HG02678 (cell line): ENCODE measurements around the gene TMEM120B.

Source experiments
- ATAC-seq: cut with Tn5 transposase; IDR thresholded peaks from one replicate; pipeline ENCODE4 v1.9.1; 2021; ENCODE audit warnings: mild to moderate bottlenecking, moderate library complexity; ENCODE audit not compliant: unreplicated experiment

The TMEM120B gene

GRCh38 chr12:121812921-121813896 is 100.7 kb downstream of the TMEM120B start:
- no peak for ATAC-seq

GRCh38 chr12:121813951-121814350 is 101.4 kb downstream of the TMEM120B start:
- no peak for ATAC-seq

GRCh38 chr12:121814429-121815119 is 102.0 kb downstream of the TMEM120B start:
- ATAC-seq: no peak

- ATAC-seq: no peak
Measured at GRCh38 chr12:121815263-121815662, 102.7 kb downstream of the TMEM120B start.

GRCh38 chr12:121816925-121817647 is 104.5 kb downstream of the TMEM120B start:
- no peak for ATAC-seq

- no peak for ATAC-seq
Measured at GRCh38 chr12:121817648-121818043, 105.1 kb downstream of the TMEM120B start.

GRCh38 chr12:121819212-121819949 is 106.8 kb downstream of the TMEM120B start:
- ATAC-seq: no peak

- ATAC-seq: no peak
Measured at GRCh38 chr12:121820056-121820455, 107.5 kb downstream of the TMEM120B start.

GRCh38 chr12:121822393-121823100 is 110.0 kb downstream of the TMEM120B start:
- no peak for ATAC-seq

GRCh38 chr12:121823101-121823726 is 110.7 kb downstream of the TMEM120B start:
- ATAC-seq: no peak

GRCh38 chr12:121823727-121824115 is 111.2 kb downstream of the TMEM120B start:
- ATAC-seq: no peak

- no peak for ATAC-seq
Measured at GRCh38 chr12:121825041-121825523, 112.5 kb downstream of the TMEM120B start.

- ATAC-seq: no peak
Measured at GRCh38 chr12:121826318-121827150, 114.0 kb downstream of the TMEM120B start.

GRCh38 chr12:121827351-121828099 is 115.0 kb downstream of the TMEM120B start:
- no peak for ATAC-seq

GRCh38 chr12:121828306-121828705 is 115.8 kb downstream of the TMEM120B start:
- no peak for ATAC-seq

- no peak for ATAC-seq
Measured at GRCh38 chr12:121828826-121829225, 116.3 kb downstream of the TMEM120B start.

GRCh38 chr12:121829250-121829918 is 116.8 kb downstream of the TMEM120B start:
- ATAC-seq: no peak
